Stimulated activated naive CD4-positive, alpha-beta T cell treated with Interleukin-2 at 50 U/mL for 16 hours (primary cell): ENCODE measurements around the gene DLGAP1.

Experiments
- DNase-seq: peaks from one replicate; lab custom pipeline; 2025; lab: John Stamatoyannopoulos, UW

DLGAP1 gene

GRCh38 chr18:3450012-3450798 lies 1004.9 kb downstream of the DLGAP1 start, which contains the start of gene TGIF1:
TSS of gene TGIF1 (plus strand) at chr18:3450172. CDS start at chr18:3450490, 318 bp downstream.
- peak; percentile 71 for DNase-seq

GRCh38 chr18:3449512-3450011 lies 1005.5 kb downstream of the DLGAP1 start:
- DNase-seq, result peak; percentile 86

- DNase-seq, result peak; percentile 47
These were observed 1006.1 kb downstream of the DLGAP1 start for GRCh38 chr18:3448838-3449511.

- DNase-seq, result peak; percentile 83
These were observed 1006.9 kb downstream of the DLGAP1 start for GRCh38 chr18:3447895-3448837.

GRCh38 chr18:3447068-3447894 lies 1007.8 kb downstream of the DLGAP1 start:
- peak; percentile 46 for DNase-seq
